ENCODE results near the gene APPBP2.

GRCh38 chr17:60472449-60472848 lies 53.6 kb downstream of the APPBP2 start:
- no peak for TF ChIP-seq CTCF (IDR thresholded peaks at IDR 0.05; ENCODE audit: control extremely low read depth in 1 of 3, insufficient read depth in 1 of 3, low read depth in 1 of 3, low read length in 3 of 3)
- TF ChIP-seq EZH2 (IDR thresholded peaks at IDR 0.05; ENCODE audit: low read depth, low read length, severe bottlenecking): no peak
- TF ChIP-seq SP1 (IDR thresholded peaks at IDR 0.05; ENCODE audit: low read depth, low read length): no peak
- no peak for TF ChIP-seq MAFK (IDR thresholded peaks at IDR 0.05; ENCODE audit: low read depth, low read length)
- TF ChIP-seq POLR2A (IDR thresholded peaks at IDR 0.05; ENCODE audit: control extremely low read depth in 1 of 2, low read depth in 2 of 2, low read length in 2 of 2): no peak
- TF ChIP-seq CHD2 (IDR thresholded peaks at IDR 0.05; ENCODE audit: low read length): no peak
- no peak for TF ChIP-seq CEBPB (IDR thresholded peaks at IDR 0.05; ENCODE audit: low read depth, low read length)
- TF ChIP-seq USF2 (IDR thresholded peaks at IDR 0.05; ENCODE audit: low read length): no peak
- no peak for TF ChIP-seq KDM5A (IDR thresholded peaks at IDR 0.05; ENCODE audit: low read length)
- no peak for TF ChIP-seq CREB1 (IDR thresholded peaks at IDR 0.05)
- no peak for TF ChIP-seq RFX5 (IDR thresholded peaks at IDR 0.05; ENCODE audit: borderline replicate concordance, low read depth, low read length)
- no peak for TF ChIP-seq CHD1 (IDR thresholded peaks at IDR 0.05; ENCODE audit: low read depth, low read length)
- no peak for TF ChIP-seq GABPA (IDR thresholded peaks at IDR 0.05; ENCODE audit: borderline replicate concordance, insufficient read depth, low read length)
- TF ChIP-seq EP300 (IDR thresholded peaks at IDR 0.05; ENCODE audit: borderline replicate concordance in 1 of 2, low read depth in 2 of 2, low read length in 2 of 2): no peak

Measured in H1 (cell line).